ENCODE measurements around the gene ZFP64. TPM values are rescaled to one million over a fixed set of nuclear protein-coding genes. Genes with fewer than 3 reads are reported as not detected.

ZFP64 gene
- total RNA-seq, 3 donors from 2014 or later (not counting 1 experiment from before 2014, with no cell fraction given), result 11.7 to 14.8 (median 13.9) TPM

- Histone ChIP-seq H3K4me3 (ENCODE audit: low read length) (no peak overlapping the region), H3K9me3 (ENCODE audit: control insufficient read depth, insufficient read depth, low read length) (peaks cover 8% of the 10 kb centered on the region), H3K27me3 (ENCODE audit: control insufficient read depth, insufficient read depth, low read length) (peaks cover 26% of the 10 kb centered on the region), H3K4me1 (ENCODE audit: control insufficient read depth, insufficient read depth, low read length) (peaks cover 31% of the 10 kb centered on the region), H3K36me3 (ENCODE audit: control insufficient read depth, insufficient read depth, low read length) (no peaks in the 10 kb centered on the region), H3K27ac (ENCODE audit: low read length) (no peak overlapping the region)
- 91% methylated on average over 4 of the region's 4 CpGs for WGBS (ENCODE audit: insufficient coverage)
- Mint-ChIP-seq H3K36me3 (no peaks in the 10 kb centered on the region), H3K27me3 (ENCODE audit: low read depth in 2 of 2) (peaks cover 16 to 24% of the 10 kb centered on the region in 2 donors), H3K4me3 (no peak overlapping the region), H3K9me3 (no peaks in the 10 kb centered on the region), H3K4me1 (peaks cover 15 to 27% of the 10 kb centered on the region in 2 donors), H3K27ac (no peak overlapping the region)
- DNase-seq (no peak), ATAC-seq (no peak)
- intact Hi-C loops (cut with micrococcal nuclease), result no loop called here
- TF ChIP-seq, protein P1, sequence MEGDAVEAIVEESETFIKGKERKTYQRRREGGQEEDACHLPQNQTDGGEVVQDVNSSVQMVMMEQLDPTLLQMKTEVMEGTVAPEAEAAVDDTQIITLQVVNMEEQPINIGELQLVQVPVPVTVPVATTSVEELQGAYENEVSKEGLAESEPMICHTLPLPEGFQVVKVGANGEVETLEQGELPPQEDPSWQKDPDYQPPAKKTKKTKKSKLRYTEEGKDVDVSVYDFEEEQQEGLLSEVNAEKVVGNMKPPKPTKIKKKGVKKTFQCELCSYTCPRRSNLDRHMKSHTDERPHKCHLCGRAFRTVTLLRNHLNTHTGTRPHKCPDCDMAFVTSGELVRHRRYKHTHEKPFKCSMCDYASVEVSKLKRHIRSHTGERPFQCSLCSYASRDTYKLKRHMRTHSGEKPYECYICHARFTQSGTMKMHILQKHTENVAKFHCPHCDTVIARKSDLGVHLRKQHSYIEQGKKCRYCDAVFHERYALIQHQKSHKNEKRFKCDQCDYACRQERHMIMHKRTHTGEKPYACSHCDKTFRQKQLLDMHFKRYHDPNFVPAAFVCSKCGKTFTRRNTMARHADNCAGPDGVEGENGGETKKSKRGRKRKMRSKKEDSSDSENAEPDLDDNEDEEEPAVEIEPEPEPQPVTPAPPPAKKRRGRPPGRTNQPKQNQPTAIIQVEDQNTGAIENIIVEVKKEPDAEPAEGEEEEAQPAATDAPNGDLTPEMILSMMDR (IDR thresholded peaks at IDR 0.05), result no peak
Observed at GRCh38 chr20:52102126-52102525, 89.5 kb downstream of the ZFP64 start.
